ENCODE results near the gene PHOSPHO2.

Gene PHOSPHO2, protein sequence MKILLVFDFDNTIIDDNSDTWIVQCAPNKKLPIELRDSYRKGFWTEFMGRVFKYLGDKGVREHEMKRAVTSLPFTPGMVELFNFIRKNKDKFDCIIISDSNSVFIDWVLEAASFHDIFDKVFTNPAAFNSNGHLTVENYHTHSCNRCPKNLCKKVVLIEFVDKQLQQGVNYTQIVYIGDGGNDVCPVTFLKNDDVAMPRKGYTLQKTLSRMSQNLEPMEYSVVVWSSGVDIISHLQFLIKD

GRCh38 chr2:169694113-169694893 is at the start of gene PHOSPHO2, which contains the start of gene CFAP210:
TSS of gene PHOSPHO2 (plus strand) at chr2:169694469. CDS start at chr2:169700972, 6,503 bp downstream.
TSS of gene CFAP210 (minus strand) at chr2:169694405. CDS start at chr2:169694327, 78 bp downstream.
- peak; percentile 89 for DNase-seq

DNA sequence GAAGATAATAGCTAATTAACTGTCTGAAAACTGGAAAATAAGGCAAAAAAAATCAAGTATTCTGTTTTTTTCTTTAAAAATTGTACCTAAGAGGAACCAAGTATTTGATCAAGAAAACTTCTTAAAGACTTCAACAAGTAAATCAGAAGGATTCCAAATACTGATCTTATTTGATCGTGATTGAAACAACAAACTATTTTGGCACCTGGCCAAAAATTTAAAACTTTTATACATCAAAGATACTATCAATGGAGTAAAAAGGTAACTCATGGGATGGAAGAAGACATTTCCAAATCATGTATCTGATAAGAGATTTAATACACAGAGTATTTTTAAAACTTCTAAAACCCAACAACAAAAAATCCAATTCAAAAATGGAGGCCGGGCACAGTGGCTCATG is 46.8 kb upstream of the PHOSPHO2 start:
- no peak for DNase-seq

- no peak for DNase-seq
Measured at GRCh38 chr2:169649278-169649677, 45.0 kb upstream of the PHOSPHO2 start.

DNA sequence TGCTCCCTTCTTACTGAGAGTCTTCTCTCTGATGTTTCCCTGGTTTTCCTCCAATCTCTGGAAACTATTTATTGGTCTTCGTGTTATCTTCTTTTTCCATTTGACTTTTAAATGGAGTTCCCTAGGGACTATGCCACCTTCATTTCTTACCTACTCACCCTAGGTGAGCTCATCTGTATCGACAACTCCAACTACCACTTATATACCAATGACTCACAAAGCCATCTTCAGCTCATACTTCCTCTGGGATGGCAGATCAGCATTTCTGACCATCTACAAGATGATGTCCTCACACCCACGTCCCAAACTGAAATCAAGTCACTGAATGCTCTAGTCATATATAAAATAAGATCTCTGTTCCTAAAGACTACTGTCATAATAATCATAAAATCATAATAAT is 40.6 kb upstream of the PHOSPHO2 start:
- no peak for DNase-seq

GRCh38 chr2:169656164-169656563 is 38.1 kb upstream of the PHOSPHO2 start:
- DNase-seq = no peak

- DNase-seq = no peak
Measured at GRCh38 chr2:169658877-169659276, 35.4 kb upstream of the PHOSPHO2 start.

GRCh38 chr2:169659320-169659719 is 34.9 kb upstream of the PHOSPHO2 start:
- DNase-seq = no peak

DNA sequence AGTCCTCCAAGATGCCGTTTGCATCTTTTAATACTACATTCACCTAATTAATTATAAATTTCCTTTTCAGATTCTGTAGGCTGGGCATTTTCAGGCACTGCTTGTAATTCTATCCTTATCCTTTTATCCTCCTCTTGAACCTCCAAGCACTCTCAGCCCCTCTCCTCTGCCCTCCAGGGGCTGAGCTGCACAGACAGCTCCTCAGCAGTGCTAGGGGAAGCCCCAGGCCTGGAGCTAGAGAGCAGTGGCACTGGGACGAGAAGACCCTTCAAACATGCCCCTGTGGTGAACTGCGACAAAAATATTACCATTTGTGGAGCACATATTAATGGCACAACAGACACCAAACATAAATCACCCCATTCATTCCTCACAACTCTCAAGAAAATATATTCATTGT is 33.0 kb upstream of the PHOSPHO2 start:
- DNase-seq = no peak

DNA sequence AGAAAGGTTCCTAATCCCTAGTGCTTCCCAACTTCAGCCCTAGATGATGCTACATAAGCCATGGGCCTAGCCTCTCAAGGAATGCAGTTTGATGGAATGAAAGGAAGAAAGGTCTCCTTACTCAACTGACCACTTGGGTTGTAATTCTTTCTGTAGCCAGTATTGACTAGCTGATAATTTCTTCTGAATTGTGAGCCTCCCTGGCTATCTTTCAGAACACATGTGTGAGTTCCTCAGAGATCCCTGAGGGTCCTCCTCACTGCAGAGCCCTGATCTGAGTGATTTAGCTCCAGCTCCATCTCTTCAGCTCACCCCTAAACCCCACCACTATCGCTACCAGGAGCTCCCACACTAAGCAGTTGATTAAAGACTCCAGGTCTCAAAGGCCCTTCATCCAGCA is 31.5 kb upstream of the PHOSPHO2 start:
- DNase-seq = no peak

DNA sequence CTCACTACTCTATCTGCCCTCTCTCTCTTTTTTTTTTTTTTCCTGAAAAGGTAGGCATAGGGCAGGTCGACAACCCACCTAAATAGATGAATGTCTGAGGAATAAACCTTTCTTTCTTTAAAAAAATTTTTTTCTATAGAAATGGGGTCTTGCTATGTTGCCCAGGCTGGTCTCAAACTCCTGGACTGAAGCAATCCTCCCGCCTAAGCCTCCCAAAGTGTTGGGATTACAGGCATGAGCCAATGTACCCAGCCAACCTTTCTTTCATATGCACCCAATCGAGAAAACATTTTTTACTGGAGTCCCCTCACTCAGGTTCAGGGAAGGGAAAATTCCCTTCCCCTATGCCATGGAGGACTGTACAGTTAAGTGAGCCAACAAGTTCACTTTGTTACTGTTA is 31.0 kb upstream of the PHOSPHO2 start:
- DNase-seq = no peak

DNA sequence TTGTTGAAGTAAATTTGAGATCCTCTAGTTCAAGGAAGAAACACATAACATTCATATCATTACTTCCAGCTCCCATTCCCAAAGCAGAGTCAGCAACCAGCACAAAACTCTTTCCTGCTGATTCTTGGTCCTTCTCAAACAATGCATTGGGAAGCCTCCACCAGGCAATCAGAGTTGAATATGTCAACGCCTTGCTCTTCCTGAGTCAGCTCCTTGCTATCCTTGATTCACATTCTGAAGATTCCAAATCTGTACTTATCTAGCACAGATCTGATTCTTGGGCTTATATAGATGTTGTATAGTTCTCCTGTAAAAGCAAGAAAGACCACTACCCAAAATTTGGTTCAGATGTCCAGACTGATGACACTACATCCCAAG is 29.7 kb upstream of the PHOSPHO2 start:
- DNase-seq = no peak

GRCh38 chr2:169664978-169665930 is 29.0 kb upstream of the PHOSPHO2 start:
- DNase-seq = no peak

DNA sequence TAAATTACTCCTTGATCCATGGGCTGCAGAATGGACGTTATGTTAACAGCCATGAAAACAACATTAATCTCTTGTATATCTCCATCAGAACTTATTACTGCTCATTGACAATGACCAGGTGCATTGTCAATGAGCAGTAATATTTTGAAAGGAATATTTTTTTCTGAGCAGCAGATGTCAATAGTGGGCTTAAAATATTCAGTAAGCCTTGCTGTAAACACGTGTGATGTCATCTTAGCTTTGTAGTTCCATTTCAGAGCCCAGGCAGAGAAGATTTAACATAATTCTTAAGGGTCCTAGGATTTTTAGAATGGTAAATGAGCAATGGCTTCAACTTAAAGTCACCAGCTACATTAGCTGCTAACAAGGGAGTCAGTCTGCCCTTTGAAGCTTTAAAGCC is 26.7 kb upstream of the PHOSPHO2 start:
- no peak for DNase-seq

- DNase-seq = no peak
Measured at GRCh38 chr2:169670215-169670651, 24.0 kb upstream of the PHOSPHO2 start.

GRCh38 chr2:169670937-169671336 is 23.3 kb upstream of the PHOSPHO2 start:
- DNase-seq = no peak

DNA sequence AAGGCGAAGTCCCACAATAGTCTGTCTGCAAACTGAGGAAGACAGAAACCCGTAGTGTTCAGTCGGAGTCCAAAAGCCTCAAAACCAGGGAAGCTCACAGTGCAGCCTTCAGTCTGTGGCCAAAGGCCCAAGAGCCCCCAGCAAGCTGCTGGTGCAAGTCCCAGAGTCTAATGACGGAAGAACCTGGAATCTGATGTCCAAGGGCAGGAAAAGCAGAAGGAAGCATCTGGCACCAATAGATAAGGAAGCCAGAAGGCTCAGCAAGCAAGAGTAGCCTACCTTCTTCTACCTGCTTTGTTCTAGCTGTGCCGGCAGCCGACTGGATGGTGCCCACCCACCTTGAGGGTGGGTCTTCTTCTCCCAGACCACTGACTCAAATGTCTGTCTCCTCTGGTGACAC is 21.9 kb upstream of the PHOSPHO2 start:
- DNase-seq = no peak

- DNase-seq = no peak
Measured at GRCh38 chr2:169673106-169673505, 21.2 kb upstream of the PHOSPHO2 start.

DNA sequence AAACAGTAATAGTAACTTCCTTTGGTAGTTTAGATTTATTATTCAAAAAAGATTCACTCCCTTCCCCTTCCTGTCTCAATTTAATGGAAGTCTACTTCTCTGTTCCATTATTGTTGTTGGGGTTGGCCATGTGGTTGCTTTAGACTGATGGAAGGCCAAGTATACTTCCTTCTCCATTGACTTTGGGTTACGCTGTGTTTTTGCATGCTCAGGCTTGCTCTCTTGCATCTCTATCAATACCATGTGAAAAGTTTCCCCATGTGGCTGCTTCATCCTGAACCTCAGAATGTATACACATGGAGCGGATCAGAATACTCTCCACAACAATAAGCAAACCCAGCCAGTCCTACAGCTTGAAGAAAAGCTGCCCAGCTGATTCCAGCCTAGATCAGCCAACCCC is 20.3 kb upstream of the PHOSPHO2 start:
- DNase-seq = no peak

GRCh38 chr2:169676357-169676756 is 17.9 kb upstream of the PHOSPHO2 start:
- no peak for DNase-seq

DNA sequence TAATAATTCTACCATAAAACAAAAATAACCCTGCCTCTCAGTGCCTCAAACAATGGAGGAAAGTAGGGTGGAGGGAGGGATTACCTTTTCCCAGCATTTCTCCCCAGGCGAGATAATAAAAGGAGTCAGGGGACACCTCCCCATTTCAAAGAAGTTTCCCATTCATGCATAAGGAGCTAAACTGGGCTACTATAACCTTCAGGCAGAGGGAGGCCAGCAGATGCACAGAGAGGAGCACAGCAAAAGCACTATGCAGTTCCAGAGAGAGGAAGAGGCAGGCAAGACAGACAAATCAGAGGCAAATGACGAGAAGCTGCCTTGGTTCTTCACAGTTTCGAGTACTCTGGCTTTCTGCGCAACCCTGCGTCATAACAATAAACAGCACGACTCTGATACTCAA is 17.4 kb upstream of the PHOSPHO2 start:
- no peak for DNase-seq

DNA sequence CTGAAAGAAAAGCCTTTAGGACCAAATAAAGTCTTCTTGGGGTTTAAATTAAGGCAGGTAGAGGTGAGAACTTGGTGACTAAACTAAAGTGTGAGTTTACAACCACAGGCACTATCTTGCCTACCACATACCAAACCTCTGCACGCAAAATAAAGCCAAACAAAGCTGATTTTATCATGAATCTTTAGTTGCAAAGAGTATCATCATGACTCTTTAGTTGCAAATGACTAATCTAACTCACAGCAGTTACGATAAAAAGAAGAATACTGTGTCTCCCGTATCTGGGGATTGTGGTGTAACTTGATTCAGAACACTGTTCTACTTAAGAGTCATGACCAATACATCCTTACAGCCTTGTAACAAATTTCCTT is 11.2 kb upstream of the PHOSPHO2 start:
- no peak for DNase-seq

DNA sequence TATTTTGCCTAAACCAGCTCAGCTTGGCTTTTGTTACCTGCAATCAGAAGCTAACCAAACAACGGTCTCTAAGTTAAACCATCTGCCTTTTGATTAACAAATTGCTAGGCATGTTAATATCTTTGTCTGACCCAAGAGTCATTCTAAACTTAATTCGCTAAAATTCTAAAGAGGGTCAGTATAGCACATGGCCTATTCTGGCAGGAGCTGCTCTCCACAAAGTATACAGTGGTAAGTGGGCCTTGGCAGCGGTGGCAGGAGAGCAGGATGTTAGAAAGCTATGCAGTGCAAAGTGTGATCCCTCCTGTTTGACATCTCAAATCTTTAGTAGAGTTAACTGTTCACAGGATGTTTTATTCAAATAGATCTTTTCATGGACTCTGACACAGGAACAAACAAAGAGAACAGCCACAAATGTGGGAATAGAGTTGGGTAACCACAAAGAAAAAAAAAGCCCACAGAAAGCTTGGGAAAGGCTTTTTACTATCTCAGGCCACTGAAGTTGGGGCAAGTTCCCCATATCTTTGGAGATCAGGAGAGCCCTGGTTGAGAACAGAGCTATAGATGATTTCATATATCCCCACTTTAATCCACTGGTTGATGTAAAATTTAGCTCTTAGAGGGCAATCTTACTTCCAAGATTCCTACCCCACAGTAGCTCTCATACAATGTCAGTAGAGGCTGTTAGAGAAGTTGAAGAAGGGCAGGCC is 10.7 kb upstream of the PHOSPHO2 start:
- DNase-seq = no peak

DNA sequence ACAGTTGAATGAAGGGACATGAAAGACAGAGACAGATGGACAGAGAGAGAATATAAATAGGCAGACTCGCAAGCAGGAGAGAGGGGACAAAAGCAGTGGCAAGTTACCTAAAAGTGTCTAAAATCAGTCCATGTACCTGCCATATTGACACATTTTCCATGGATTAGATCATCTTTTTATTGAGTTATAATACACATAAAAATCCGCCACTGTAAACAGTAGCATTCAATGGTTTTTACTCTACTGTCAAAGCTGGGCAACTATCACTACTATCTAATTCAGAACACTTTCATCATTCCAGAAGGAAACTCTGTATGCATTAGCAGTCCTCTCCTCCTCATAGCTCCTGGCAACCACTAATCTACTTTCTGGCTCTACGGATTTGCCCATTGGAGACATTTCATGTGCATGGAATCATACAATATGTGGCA is 10.1 kb upstream of the PHOSPHO2 start:
- no peak for DNase-seq

Measured in NCI-H1092 treated with DMSO at 0.1 percent for 48 hours (cell line).